GM21786 (cell line): Measurements from ENCODE around the gene C1orf53.
A peak's percentile ranks its signal among the peaks of the same experiment; 100 is the strongest.
"Not testable (repeated sequence)": the region's sequence is repeated elsewhere in the genome, so short reads cannot be mapped to it uniquely, and the experiment has no call there.

ENCODE experiments used
- ATAC-seq: cut with Tn5 transposase; IDR thresholded peaks from one replicate; pipeline ENCODE4 v1.9.1; 2021; ENCODE audit not compliant: unreplicated experiment

C1orf53 gene

DNA sequence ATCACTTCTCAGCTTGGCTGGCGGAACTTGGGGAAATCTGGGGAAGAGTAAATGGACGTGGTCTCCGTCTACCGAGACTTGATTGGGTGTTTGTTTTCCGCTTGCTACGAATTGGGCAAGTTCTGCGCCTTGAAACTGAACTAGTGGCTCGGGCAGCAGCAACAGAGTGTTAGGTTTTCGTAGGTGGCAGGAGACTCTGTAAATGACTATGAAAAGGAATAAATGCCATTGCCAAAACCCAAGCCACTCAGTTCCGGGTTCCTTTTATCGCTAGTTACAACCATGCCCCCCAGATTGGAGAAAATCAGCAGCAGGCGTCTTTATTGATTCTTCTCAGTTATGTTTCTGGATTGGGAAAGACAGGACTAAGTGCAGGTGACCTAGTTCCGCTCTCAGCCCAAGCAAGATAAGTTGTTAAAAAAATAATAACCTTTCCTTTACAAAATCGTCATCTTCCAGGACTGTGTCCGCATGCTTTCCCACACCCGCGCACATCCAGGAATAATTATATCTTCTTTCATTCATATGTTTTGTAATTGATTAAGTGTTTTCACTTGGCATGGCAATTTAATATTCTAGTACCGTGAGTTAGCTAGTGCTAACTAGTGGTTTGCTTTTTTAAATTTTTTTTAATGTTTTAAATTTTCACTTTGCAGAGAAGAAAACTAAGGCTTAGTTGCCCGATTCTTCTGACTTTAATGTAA lies 18.1 kb downstream of the C1orf53 start:
- no peak for ATAC-seq

DNA sequence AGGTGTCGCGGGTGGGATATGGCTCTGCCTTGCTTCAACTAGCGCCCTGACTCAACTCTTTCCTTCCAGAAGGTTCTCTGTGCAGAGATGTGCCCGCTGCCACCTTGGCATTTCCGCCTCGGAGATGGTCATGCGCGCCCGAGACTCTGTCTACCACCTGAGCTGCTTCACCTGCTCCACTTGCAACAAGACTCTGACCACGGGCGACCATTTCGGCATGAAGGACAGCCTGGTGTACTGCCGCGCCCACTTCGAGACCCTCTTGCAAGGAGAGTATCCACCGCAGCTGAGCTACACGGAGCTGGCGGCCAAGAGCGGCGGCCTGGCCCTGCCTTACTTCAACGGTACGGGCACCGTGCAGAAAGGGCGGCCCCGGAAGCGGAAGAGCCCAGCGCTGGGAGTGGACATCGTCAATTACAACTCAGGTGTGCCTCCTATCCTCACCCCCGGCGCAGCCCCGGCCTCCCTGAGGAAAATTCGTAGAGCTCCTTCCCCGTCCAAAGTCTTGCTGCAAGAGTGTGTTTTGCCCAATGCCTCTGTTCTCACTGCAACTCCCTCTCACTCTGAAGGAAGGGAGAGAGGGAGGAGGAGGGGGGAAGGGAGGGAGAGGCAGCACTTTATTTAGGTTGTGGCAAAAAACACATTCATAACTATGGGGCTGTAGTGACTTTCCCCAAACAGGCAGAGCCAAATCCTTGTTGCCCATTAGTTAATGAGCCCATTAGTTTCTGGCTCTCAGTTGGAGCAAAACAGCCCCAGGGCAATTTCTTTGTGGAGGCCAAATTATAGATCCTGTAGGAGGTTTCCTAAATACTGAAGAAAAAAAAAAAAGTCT lies 19.0 kb downstream of the C1orf53 start:
- ATAC-seq = no peak

DNA sequence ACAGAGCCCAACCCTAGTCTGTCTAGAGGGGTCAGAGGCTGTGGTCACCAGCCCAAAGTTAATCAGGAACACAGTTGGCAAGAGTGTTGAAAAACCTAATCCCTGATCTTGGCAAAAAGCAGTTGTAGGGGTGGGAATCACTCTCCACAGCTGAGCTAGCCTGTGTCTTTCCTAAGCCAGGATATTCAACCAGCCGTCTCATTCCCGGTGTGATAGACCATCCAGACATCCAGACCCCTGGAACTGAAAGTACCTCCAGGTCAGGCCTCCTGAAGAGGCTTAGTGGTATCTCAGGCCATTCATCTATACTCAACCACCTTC lies 19.6 kb downstream of the C1orf53 start:
- ATAC-seq = no peak

DNA sequence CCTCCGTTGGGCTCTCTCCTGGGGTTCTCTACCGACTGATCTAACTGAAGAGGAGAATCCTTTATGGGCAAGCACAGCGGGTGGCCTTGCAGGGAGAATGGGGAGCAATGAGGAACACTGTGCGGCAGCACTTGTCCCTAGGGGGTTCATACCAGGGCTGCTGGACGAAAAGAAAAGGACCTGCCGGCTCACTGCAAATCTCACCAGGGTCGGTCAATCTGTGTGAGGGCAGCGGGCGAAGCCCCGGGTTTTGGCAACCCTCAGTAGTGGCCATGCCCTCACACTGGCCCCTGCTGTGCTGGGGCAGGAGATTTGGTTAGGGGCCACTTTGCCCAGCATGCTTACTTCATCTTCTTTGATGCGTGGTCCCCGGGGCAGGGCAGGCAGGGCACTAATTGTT lies 20.6 kb downstream of the C1orf53 start:
- no peak for ATAC-seq

DNA sequence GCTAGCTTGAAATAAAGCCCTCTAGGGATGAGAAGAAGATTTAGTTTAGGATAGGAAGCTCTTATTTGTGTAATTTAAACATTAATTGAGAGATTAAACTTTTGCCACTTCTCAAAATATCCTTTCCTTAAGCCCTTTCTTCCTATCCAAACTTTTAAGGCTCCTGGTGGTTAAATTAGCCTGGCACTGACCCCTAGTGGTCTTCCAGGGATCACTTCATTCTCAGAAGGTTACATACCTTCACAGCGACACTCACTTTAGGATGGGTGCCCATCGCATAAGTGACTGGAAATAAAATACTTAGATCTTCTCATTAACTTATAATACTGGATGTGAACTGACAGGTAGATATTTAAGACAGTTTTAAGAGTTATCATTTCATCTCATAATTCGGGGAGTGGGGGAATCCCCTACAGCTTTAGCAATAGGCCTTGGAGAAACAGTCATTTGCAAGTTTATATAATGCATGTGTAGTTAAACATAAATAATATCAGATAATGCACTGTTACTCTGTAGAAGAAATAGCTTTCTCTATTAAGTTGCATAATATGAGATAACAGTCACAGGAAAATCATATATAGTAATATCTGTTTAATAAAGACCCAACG lies 22.2 kb downstream of the C1orf53 start:
- peak; percentile 63 for ATAC-seq

DNA sequence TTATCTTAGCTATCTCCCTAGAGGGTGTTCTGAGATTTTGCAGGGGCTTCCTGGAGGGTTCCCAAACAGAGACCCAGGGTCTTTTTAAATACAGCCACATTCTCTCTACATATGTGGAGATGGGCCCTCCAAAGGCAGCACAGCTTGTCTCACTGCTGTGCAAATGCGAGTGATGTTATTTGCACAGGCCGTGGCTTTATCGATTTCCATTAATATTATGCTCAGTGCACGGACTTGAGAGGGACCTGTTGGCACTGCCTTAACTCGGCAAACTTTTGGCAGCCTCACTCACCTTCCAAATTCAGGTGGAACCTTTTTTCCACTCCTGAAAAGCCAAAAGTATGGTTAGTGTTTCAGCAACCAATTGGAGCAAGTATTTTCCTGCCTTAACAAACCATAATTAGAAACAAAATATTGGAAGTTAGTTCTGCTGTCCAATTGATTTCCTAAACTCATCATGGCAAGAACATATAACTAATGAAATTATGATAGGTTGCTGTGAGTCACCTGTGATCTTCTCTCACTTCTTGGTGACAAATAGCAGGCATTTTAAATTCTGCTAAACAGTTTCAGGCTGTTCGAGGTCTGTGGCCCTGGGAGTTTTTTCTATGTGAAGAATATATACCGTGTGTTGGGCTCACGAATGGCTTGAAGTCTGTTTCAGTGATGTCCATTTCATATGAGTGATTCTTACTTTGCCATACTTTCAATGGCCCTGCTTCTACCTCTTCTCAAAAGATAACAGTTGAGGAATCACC lies 25.7 kb downstream of the C1orf53 start:
- ATAC-seq = no peak

DNA sequence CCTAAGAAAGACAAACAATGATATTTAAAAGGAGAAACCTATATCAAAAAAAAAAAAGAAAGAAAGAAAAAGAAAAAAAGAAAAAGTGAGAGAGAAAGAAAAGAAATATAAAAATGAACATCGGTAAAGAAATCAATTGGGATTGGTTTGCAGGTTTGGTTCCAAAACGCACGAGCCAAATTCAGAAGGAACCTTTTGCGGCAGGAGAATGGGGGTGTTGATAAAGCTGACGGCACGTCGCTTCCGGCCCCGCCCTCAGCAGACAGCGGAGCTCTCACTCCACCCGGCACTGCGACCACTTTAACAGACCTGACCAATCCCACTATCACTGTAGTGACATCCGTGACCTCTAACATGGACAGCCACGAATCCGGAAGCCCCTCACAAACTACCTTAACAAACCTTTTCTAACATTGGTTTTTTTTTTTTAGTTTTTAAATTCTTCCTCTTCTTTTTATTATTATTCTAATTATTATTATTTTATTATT lies 26.5 kb downstream of the C1orf53 start:
- ATAC-seq = no peak

DNA sequence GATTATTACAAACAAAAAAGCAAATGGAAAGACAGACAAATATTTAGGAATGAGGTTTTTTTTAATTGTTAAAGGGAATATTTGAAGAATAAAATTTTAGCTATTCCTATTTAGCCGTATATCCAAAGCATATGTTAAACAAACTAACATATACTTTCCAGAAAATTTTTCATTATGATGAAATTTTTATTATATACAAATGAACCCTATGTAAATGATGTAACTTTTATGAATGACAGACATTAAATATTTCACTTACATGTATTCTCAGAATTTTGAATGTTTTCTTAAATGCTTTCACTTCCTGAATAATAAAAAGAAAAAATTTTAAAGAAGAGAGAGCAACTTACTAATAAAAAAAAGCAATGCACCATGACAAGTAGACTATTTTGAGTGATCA lies 30.6 kb downstream of the C1orf53 start:
- ATAC-seq = no peak

DNA sequence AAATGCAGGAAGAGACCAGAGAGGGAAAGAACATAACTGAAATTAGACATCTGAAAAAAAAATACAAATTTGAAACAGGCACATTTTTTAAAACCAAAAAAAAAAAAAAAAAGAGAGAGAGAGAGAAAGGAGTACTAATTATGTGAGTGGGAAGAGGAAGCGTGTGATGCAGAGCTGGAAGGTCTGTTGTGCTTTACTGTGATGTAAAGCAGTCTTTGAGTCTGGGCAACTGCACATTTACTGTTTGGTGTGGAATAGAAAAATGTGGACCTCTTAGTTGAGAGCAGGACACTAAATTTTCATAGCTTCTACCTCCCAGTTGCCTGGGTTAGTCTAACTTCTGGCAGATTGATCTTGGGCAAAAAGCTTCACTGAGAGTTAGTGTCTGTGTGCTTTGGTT lies 31.2 kb downstream of the C1orf53 start:
- no peak for ATAC-seq

DNA sequence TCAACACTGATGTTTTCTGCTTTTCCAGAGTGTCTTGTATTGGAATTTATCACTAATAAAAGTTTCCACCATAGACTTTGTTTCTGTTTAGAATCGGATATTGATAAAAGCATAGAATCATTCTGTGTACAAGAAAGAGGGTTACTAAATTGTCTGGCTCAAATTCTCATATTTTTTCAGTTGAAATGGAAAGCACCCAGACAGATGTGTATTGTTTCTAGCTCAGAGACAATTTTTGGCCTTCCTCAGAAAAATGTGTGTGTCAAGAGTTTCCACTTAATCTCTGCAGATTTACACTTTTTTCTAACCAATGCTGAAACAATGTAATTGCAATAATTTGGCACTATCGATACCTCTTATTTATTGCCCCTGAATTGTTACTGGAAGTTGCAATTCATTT lies 35.0 kb downstream of the C1orf53 start:
- ATAC-seq = no peak

DNA sequence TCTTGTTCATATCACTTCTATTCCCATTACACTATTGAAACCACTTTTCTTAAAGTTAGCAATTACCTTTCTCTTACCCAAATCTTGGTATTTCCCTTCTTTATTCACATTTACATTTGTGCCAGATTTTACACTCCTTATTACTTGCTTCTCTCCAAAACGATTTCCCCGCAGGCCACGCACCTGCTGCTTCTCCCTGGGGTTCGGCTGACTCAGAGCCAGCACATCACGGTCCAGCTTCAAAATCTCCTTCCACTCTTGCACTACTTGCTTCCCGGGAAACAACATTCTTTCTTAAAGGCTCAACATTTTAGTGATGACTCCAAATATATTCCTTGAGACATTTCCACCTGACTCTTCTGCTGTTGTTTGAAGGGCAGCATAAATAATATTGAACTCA lies 35.5 kb downstream of the C1orf53 start:
- ATAC-seq = no peak

DNA sequence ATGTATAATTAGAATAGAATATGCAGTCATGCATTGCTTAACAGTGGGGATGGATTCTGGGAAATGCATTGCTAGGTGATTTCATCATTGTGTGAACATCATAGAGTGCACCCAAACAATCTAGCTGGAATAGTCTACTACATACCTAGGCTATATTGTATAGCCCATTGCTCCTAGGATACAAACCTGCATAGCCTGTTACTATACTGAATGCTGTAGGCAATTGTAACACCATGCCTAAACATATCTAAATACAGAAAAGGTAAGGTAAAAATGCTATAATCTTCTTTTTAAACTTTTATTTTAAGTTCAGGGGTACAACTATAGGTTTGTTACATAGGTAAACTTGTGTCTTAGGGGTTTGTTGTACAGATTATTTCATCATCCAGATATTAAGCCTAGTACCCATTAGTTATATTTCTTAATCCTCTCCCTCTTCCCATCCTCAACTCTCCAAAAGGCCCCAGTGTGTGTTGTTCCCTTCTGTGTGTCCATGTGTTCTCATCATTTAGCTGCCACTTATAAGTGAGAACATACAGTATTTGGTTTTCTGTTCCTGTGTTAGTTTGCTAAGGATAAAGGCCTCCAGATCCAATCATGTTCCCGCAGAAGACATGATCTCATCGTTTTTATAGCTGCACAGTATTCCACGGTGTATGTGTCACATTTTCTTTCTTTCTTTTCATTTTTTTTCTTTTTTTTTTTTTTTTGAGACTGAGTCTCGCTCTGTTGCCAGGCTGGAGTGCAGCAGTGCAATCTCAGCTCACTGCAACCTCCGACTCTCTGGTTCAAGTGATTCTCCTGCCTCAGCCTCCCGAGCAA lies 36.9 kb downstream of the C1orf53 start:
- not testable (repeated sequence) for ATAC-seq

DNA sequence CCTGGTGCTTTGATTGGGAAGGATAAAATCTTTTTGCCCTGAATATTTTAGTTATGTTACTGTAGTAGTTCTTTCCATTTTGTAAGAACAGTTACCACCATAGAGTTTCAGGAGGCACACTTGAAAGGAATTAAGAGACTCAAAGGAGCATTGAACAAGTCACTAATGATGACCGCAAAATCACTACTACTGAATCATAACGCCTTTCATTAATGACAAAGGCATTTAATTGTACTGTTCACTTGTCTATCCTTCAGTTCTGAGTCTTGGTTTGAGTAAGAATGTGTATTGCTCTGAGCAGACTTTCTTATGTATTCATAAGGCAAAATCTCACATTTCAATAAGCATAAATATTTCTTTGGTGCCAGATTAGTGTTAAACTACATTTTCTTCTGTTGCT lies 39.6 kb downstream of the C1orf53 start:
- no peak for ATAC-seq

DNA sequence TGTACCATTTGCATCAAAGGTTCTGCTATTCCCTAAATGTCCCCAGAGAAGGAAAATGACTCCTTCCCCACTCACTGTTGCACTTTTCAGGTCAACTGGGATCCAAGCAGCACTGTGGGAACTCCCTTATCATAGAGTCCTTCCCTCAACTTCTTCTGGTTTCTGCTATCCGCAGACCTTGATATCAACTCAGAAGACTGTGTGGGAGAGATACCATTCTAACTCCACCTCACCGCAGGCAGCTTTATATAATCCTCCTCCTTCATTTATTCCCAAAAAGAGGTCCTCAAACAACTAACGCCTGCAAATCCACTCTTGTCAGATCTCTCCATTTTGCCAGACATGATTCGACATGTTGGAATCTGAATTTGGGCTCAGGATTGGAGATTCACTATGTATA lies 42.1 kb downstream of the C1orf53 start:
- no peak for ATAC-seq

DNA sequence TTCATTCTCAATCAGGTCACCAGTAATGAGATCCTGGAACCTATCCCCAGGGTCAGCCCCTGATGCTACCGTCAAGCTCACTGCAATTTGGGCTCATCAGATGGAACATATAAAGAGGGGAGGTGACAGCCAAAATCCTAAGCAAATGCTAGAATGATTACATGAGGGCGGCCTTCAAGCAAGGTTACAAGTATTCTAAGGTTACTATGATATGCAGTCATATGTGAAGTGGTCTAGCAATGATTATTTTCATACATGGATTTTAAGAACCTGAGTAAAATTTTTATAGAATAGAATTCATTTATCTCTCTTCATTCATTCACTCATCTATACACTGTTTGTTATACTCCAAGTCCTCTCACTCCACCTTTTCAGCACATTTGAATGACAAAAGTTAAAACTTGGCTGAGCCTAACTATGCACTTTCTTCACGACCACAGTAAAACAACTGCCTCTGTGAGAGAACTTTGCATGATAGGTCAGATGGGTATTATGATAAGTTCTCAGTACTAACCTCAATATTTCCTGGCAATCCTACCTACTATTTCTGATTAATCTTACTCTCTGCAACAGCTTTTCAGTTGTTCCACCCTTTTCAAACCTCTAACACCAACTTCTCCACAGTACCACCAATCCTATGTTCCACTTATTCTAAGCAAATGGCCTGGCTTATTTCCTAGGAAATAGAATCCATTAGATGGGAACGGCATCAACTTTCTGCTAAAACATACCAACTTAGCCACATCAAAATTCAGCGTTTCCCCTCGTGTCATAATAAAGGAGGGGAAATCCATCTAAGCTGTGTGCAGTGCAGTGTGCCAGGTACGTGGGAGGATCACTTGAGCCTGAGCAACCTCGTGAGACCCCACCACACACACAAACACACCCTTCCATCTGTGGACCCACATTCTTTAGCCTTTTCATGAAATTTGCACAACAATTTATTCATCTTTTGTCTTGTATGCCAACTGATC lies 46.8 kb downstream of the C1orf53 start:
- ATAC-seq = no peak

DNA sequence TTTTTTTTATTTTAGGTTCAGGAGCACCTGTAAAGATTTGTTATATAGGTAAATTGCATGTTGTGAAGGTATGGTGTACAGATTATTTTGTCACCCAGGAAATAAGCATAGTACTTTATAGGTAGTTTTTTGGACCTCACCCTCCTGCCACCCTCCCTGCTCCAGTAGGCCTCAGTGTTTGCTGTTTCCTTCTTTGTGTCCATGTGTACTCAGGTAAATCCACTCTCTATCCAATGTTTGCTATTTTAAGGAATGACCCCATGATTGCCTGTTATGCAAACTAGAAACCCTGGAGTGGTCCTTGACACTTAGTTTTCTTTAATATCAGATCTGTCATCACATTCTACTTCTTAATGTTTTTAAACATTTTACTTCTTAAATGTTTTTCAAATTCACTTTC lies 48.7 kb downstream of the C1orf53 start:
- no peak for ATAC-seq

DNA sequence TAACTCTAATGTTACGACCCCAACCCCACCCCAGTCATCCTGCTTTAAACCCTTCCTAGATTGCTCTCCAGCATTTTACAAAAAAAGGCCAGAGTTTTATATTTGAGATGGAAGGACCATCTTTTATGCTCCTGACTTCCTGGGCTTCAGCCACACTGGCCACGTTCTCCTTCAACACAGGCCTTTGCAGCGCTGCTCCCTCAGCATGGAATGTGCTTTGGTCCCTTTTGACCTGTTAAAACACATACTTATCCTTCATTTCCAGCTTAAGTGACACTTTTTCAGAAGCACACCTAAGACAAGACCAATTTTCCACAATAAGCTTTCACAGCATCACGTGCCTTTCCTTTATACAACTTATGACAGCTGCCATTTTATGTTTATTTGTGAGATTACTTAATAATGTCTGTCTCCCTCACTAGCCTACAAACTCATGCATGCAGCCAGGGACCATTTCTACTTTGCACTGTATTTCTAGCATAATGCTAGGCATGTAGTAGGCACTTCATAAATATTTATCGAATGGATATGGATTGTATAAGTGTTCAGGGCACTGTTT lies 49.3 kb downstream of the C1orf53 start:
- ATAC-seq = no peak

DNA sequence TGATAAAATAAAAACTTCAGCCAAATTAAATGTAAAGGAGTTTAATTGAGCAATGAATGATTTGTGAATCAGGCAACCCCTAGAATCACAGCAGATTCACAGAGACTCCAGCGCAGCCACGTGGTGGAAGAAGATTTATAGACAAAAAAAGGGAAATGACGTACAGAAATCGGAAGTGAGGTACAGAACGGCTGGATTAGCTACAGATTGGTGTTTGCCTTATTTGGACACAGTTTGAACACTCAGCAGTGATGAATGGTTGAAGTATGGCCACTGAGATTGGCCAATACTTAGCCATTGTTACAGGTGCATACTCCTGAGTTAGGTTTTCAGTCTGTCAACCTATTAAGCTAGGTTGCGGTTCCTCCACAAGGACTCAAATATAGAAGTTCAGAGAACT lies 51.0 kb downstream of the C1orf53 start:
- ATAC-seq = not testable (repeated sequence)
